ENCODE results near the gene GNB3.
"Not testable (repeated sequence)": the region's sequence is repeated elsewhere in the genome, so short reads cannot be mapped to it uniquely, and the experiment has no call there.

DNA sequence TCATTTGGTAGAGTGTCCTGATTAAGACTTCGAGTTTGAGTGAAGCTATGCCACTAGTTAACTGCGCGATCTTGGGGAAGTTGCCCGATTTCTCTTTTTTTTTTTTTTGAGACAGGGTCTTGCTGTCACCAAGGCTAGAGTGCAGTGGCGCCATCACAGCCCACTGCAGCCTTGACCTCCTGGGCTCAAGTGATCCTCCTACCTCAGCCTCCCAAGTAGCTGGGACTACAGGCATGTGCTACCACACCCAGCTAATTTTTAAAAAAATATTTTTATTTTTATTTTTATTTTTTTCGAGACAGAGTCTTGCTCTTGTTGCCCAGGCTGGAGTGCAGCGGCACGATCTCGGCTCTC lies 33.3 kb downstream of the GNB3 start:
- not testable (repeated sequence) for TF ChIP-seq POLR2A (IDR thresholded peaks at IDR 0.05; ENCODE audit: low read depth, low read length); POLR2AphosphoS5 (IDR thresholded peaks at IDR 0.05; ENCODE audit: insufficient read depth, low read depth, low read length); EZH2 (IDR thresholded peaks at IDR 0.05; ENCODE audit: borderline replicate concordance, low read depth, low read length, severe bottlenecking); MAX (IDR thresholded peaks at IDR 0.05; ENCODE audit: insufficient read depth, insufficient read length); MYC (IDR thresholded peaks at IDR 0.05; ENCODE audit: low read depth, low read length); JUN (IDR thresholded peaks at IDR 0.05; ENCODE audit: borderline replicate concordance, insufficient read depth, insufficient read length, low read depth); FOS (IDR thresholded peaks at IDR 0.05; ENCODE audit: borderline replicate concordance, insufficient read depth, low read length)
- TF ChIP-seq, protein P1, sequence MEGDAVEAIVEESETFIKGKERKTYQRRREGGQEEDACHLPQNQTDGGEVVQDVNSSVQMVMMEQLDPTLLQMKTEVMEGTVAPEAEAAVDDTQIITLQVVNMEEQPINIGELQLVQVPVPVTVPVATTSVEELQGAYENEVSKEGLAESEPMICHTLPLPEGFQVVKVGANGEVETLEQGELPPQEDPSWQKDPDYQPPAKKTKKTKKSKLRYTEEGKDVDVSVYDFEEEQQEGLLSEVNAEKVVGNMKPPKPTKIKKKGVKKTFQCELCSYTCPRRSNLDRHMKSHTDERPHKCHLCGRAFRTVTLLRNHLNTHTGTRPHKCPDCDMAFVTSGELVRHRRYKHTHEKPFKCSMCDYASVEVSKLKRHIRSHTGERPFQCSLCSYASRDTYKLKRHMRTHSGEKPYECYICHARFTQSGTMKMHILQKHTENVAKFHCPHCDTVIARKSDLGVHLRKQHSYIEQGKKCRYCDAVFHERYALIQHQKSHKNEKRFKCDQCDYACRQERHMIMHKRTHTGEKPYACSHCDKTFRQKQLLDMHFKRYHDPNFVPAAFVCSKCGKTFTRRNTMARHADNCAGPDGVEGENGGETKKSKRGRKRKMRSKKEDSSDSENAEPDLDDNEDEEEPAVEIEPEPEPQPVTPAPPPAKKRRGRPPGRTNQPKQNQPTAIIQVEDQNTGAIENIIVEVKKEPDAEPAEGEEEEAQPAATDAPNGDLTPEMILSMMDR (IDR thresholded peaks at IDR 0.05; ENCODE audit: extremely low read depth in 1 of 2, insufficient read depth in 1 of 2, low read depth in 1 of 2, low read length in 2 of 2), result not testable (repeated sequence)

Data from endothelial cell of umbilical vein (primary cell).